Sigmoid colon (tissue), 7 donors: ENCODE measurements around the gene ZNF774. TPM values are rescaled to one million over a fixed set of nuclear protein-coding genes. Genes with fewer than 3 reads are reported as not detected.
"Not testable (repeated sequence)": the region's sequence is repeated elsewhere in the genome, so short reads cannot be mapped to it uniquely, and the experiment has no call there.

Experiments used
- DNase-seq: peaks from one replicate; pipeline ENCODE4 v3.0.0-alpha.2; 2019
- H3K27ac ChIP-seq, 4 donors: fragments of 200-600 bp; sonication (generic); one replicate each; pipeline ENCODE4 v1.5.1; 2016 to 2019; ENCODE audit warnings: mild to moderate bottlenecking in 1 of 4
- H3K27me3 ChIP-seq, 3 donors: fragments of 200-600 bp; sonication (generic); one replicate each; pipeline ENCODE4 v1.5.1; 2019; ENCODE audit warnings: mild to moderate bottlenecking in 1 of 3
- H3K36me3 ChIP-seq, 4 donors: fragments of 200-600 bp; sonication (generic); one replicate each; pipeline ENCODE4 v1.5.1; 2016 to 2019
- H3K4me1 ChIP-seq, 4 donors: fragments of 200-600 bp; sonication (generic); one replicate each; pipeline ENCODE4 v1.5.1; 2017 to 2019
- H3K4me3 ChIP-seq, 4 donors: fragments of 200-600 bp; sonication (generic); one replicate each; pipeline ENCODE4 v1.5.1; 2017 to 2019; ENCODE audit warnings: mild to moderate bottlenecking in 2 of 4, moderate library complexity in 1 of 4
- H3K9me3 ChIP-seq, 4 donors: fragments of 200-600 bp in 3 of 4; sonication (generic) in 3 of 4; one replicate each; pipeline versions ENCODE4 v1.5.1 to v1.6.1; 2013 to 2019
- EP300 ChIP-seq, 4 donors: sonication (generic); formaldehyde crosslinking; IDR thresholded peaks; one replicate each; pipeline ENCODE4 v1.6.1; 2017; ENCODE audit warnings: antibody characterized with exemption in 4 of 4
- POLR2A ChIP-seq, 2 donors: fragments of 450-650 bp; IDR thresholded peaks; one replicate each; pipeline ENCODE4 v1.6.1; 2016; ENCODE audit warnings: antibody characterized with exemption in 2 of 2, mild to moderate bottlenecking in 2 of 2, moderate library complexity in 2 of 2
- POLR2AphosphoS5 ChIP-seq, 4 donors: sonication (generic); formaldehyde crosslinking; IDR thresholded peaks; one replicate each; pipeline ENCODE4 v1.6.1; 2017; ENCODE audit warnings: antibody characterized with exemption in 4 of 4
- WGBS, 2 donors: extraction: QIAGEN DNeasy Blood & Tissue Kit; methylation state at CpG; one replicate each; pipeline ENCODE4 v1.1.7; 2013; 5-methylcytosine and 5-hydroxymethylcytosine counted together
- intact Hi-C: fragments of 100-400 bp; cut with DNase I; formaldehyde crosslinking; loops from one replicate; pipeline ENCODE4 v1.15.1; 2023
- polyA plus RNA-seq, 3 donors: library from polyadenylated mRNA; stranded (reverse); fragments of 200-250 nt; gene quantifications; one replicate each; pipeline ENCODE4 v1.2.3, GENCODE V29; 2013
- total RNA-seq, 4 donors: library from RNA; depleted of rRNA; stranded (reverse); fragments of >200 nt; gene quantifications; one replicate each; pipeline ENCODE4 v1.1.0, GENCODE V29; 2016
- TF ChIP-seq, protein P1 (sequence below), 4 experiments: fragments of 450-650 bp in 3 of 4; fragments of 200-600 bp in 1 of 4; IDR thresholded peaks; one replicate each; pipeline ENCODE4 v1.5.1; 2016 to 2019; ENCODE audit warnings: antibody characterized with exemption in 4 of 4, mild to moderate bottlenecking in 3 of 4, moderate library complexity in 2 of 4
- donor health status: healthy with polysubstance abuse.
- donor health status: Bipolar disorder and iron deficiency.
- donor health status: healthy.

ZNF774 gene
- total RNA-seq (1 to 10 TPM; 1.5 to 4.3 (median 2.5) TPM), polyA plus RNA-seq (1 to 10 TPM; 1.4 to 4.0 (median 1.8) TPM)

DNA sequence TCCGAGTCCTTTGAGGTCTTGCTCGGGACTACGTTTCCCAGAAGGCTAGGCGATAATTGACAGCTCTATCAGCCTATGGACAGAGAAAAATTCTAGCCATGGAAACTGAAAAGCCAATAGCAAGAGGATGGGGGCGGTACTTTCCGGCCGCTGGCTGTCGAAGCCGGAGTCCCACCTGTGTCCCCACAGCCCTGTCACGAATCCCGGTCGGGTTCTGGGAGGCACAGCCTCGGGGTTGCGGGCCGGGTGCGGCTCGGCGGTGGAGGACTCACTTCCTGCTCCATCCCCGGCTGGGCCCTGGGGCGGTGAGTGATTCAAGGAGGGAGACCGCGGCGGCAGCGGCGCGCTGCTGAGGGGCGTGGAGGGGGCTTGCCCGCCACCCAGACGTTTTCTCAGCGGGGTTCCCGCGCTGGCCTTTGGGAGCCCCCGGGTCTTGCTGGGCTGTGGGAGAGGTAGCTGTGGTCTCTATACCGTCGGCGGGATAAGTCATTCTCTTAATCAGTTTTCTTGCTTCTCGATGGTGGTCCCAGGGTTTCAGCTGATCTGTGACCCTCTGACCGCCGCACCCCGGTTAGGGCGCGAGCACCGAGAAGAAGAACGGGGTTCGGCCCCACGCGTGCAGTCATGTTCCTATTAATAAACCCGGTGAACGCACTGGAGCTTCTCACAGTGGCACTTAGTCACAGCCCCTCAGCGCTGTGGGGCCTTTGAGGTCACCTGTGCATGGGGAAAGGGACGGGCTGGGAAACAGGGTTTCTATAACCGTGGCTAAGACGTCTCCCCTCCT is at the start of gene ZNF774:
ZNF774 (plus strand) TSS at position 178 of the 787 bp plus-strand sequence. CDS start 2,377 bp downstream, outside the sequence.
- TF ChIP-seq POLR2A (IDR thresholded peaks at IDR 0.05) (peak in 1 of 2 donors; percentile 54), EP300 (IDR thresholded peaks at IDR 0.05) (no peak), POLR2AphosphoS5 (IDR thresholded peaks at IDR 0.05) (peak; percentile 45 to 61 (median 55))
- peak within 1 kb of the TSS; percentile 59 to 95 (median 72) for H3K4me3 ChIP-seq
- peak; percentile 96 for DNase-seq
- H3K36me3 ChIP-seq, result no peaks in the 10 kb centered on the region
- intact Hi-C loops, result no loop called here
- WGBS, 2 donors, result 1% methylated on average over 53 of the region's 53 CpGs
- peak within 1 kb of the TSS; percentile 53 to 83 (median 71) for H3K27ac ChIP-seq
- H3K4me1 ChIP-seq, result peaks cover 0 to 12% (median 5%) of the 10 kb centered on the region in 4 donors
- H3K9me3 ChIP-seq, result no peaks in the 10 kb centered on the region
- no peaks in the 10 kb centered on the region for H3K27me3 ChIP-seq

DNA sequence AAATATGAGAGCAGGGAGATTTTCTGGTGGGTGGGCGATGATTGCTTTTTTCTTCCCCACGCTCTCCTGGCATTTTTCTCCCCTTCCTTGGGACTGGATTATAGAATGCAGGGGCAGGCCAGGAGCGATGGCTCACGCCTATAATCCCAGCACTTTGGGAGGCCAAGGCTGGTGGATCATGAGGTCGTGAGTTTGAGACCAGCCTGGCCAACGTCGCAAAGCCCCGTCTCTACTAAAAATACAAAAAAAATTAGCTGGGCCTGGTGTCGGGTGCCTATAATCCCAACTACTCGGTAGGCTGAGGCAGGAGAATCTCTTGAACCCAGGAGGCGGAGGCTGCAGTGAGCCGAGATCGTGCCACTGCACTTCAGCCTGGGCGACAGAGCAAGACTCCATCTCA is 46.7 kb upstream of the ZNF774 start:
- H3K27ac ChIP-seq, H3K4me1 ChIP-seq, DNase-seq, H3K27me3 ChIP-seq, intact Hi-C loops, H3K4me3 ChIP-seq, H3K9me3 ChIP-seq, H3K36me3 ChIP-seq: not testable (repeated sequence)
- 93 to 97% methylated on average over 14 of the region's 14 CpGs for WGBS, 2 donors

DNA sequence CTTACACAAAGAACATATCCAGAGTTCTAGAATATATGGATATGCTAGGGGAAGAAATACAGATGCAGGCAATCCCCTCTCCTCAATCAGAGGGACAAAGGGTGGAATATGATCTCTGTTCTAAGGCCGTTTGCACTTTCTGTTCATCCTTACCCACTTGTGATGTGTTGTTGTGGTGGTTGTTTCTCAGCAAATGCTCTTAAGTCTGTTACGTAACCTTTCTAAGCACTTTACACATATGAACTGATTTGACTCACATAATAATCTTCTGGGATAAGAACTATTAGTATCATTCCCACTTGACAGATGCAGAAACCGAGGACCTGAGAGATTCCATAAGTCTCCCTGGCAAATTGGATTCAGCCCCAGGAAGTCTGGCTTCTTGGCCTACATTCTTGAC is 46.2 kb upstream of the ZNF774 start:
- Histone ChIP-seq H3K4me3 (no peak overlapping the region), H3K4me1 (peaks cover 0 to 9% (median 4%) of the 10 kb centered on the region in 4 donors), H3K36me3 (no peaks in the 10 kb centered on the region), H3K27me3 (no peaks in the 10 kb centered on the region), H3K27ac (peak overlapping the region in 1 of 4 donors; percentile 14), H3K9me3 (no peaks in the 10 kb centered on the region)
- TF ChIP-seq POLR2AphosphoS5 (IDR thresholded peaks at IDR 0.05) (no peak), POLR2A (IDR thresholded peaks at IDR 0.05) (no peak), EP300 (IDR thresholded peaks at IDR 0.05) (no peak)
- TF ChIP-seq, protein P1, sequence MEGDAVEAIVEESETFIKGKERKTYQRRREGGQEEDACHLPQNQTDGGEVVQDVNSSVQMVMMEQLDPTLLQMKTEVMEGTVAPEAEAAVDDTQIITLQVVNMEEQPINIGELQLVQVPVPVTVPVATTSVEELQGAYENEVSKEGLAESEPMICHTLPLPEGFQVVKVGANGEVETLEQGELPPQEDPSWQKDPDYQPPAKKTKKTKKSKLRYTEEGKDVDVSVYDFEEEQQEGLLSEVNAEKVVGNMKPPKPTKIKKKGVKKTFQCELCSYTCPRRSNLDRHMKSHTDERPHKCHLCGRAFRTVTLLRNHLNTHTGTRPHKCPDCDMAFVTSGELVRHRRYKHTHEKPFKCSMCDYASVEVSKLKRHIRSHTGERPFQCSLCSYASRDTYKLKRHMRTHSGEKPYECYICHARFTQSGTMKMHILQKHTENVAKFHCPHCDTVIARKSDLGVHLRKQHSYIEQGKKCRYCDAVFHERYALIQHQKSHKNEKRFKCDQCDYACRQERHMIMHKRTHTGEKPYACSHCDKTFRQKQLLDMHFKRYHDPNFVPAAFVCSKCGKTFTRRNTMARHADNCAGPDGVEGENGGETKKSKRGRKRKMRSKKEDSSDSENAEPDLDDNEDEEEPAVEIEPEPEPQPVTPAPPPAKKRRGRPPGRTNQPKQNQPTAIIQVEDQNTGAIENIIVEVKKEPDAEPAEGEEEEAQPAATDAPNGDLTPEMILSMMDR (IDR thresholded peaks at IDR 0.05), result no peak
- WGBS, 2 donors, result 80 to 82% methylated on average over 3 of the region's 3 CpGs
- intact Hi-C loops, result no loop called here
- no peak for DNase-seq

DNA sequence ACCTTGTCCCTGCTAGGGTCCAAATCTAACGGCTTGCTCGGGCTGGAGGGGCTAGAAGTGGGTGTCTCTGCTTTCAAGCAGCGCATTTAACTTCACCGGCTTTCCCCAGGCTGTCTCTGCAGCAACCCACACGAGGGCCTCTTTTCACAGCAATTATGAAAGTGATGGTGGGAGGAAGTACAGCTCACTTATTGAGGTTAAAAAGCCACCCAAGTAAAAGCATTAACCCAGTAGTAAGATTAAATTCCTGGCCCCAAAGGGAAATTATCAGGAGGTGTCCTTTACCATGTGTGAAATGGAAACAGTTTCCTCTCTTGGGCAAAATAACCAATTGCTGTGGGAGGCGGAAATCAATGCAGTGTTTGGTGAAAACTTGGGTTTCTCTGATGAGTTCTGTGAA is 45.5 kb upstream of the ZNF774 start:
- no peak for DNase-seq
- Histone ChIP-seq H3K27ac (peak overlapping the region in 1 of 4 donors; percentile 14), H3K27me3 (no peaks in the 10 kb centered on the region), H3K4me1 (peaks cover 0 to 4% (median 1%) of the 10 kb centered on the region in 4 donors), H3K9me3 (no peaks in the 10 kb centered on the region), H3K4me3 (no peak overlapping the region), H3K36me3 (no peaks in the 10 kb centered on the region)
- intact Hi-C loops, result no loop called here
- WGBS, 2 donors, result 41 to 56% methylated on average over 6 of the region's 6 CpGs
- TF ChIP-seq POLR2AphosphoS5 (IDR thresholded peaks at IDR 0.05), result no peak
- TF ChIP-seq EP300 (IDR thresholded peaks at IDR 0.05), result no peak
- TF ChIP-seq, protein P1 (IDR thresholded peaks at IDR 0.05), result no peak
- no peak for TF ChIP-seq POLR2A (IDR thresholded peaks at IDR 0.05)

DNA sequence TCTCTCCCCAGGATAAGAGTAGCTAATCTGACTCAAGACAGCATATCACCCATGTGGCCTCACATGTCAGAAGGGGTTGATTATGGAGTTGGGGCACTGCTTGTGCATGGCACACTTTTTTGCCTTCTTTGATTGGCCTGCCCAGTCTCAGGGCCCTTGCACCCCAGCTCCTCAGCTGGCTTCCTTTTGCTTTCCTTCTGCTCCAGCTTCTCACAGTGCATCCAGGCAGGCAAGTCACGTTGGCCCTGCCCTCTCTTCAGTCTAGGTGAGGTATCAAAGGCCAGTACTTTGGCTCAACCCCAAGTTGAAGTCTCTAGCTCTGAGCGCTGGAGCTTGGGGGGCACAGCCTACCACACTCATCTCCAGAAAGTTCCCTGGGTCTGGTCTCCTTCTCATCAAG is 44.4 kb upstream of the ZNF774 start:
- intact Hi-C loops, result no loop called here
- WGBS, 2 donors, result 74 to 88% methylated on average over 2 of the region's 2 CpGs
- DNase-seq, result no peak

More for the DNA sequence above, 44.4 kb upstream of the ZNF774 start:
- TF ChIP-seq POLR2A (IDR thresholded peaks at IDR 0.05), result no peak
- TF ChIP-seq, protein P1 (IDR thresholded peaks at IDR 0.05), result no peak
- TF ChIP-seq POLR2AphosphoS5 (IDR thresholded peaks at IDR 0.05), result no peak
- no peak for TF ChIP-seq EP300 (IDR thresholded peaks at IDR 0.05)
- H3K36me3 ChIP-seq, result no peaks in the 10 kb centered on the region
- H3K4me1 ChIP-seq, result no peaks in the 10 kb centered on the region
- no peak overlapping the region for H3K4me3 ChIP-seq
- H3K9me3 ChIP-seq, result no peaks in the 10 kb centered on the region
- H3K27ac ChIP-seq, result no peak overlapping the region
- no peaks in the 10 kb centered on the region for H3K27me3 ChIP-seq
